Lung (tissue), 12 donors: ENCODE measurements around the gene LRRD1. TPM values are rescaled to one million over a fixed set of nuclear protein-coding genes. Genes with fewer than 3 reads are reported as not detected.

Source experiments
- ATAC-seq: fragments of 200-7000 bp; cut with Tn5 transposase; one replicate; pipeline ENCODE4 v1.9.1; 2020; ENCODE audit warnings: moderate number of reproducible peaks; ENCODE audit not compliant: insufficient read depth, low FRiP score
- DNase-seq, 3 donors: peaks; one replicate each; pipeline ENCODE4 v3.0.0-alpha.2; 2013 to 2017
- H3K27ac ChIP-seq, 2 donors: one replicate each; pipeline ENCODE4 v1.5.1; 2013; ENCODE audit warnings: mild to moderate bottlenecking in 2 of 2, moderate library complexity in 2 of 2, control low read depth in 1 of 2, inconsistent platforms in 1 of 2, low read depth in 1 of 2, low read length in 1 of 2
- H3K27me3 ChIP-seq, 3 donors: one replicate each; pipeline ENCODE4 v1.5.1; 2013; ENCODE audit warnings: low read length in 2 of 3; ENCODE audit not compliant: control insufficient read depth in 3 of 3, insufficient read depth in 3 of 3
- H3K36me3 ChIP-seq, 4 donors: one replicate each; pipeline ENCODE4 v1.5.1; 2013; ENCODE audit warnings: low read length in 4 of 4, mild to moderate bottlenecking in 1 of 4, moderate library complexity in 1 of 4; ENCODE audit not compliant: control insufficient read depth in 4 of 4, insufficient read depth in 4 of 4
- H3K4me1 ChIP-seq, 5 donors: one replicate each; pipeline ENCODE4 v1.5.1; 2013; ENCODE audit warnings: low read length in 5 of 5, mild to moderate bottlenecking in 2 of 5, moderate library complexity in 1 of 5; ENCODE audit not compliant: control insufficient read depth in 5 of 5, insufficient read depth in 5 of 5
- H3K4me3 ChIP-seq: one replicate; pipeline ENCODE4 v1.5.1; 2013; ENCODE audit warnings: mild to moderate bottlenecking, control low read depth, moderate library complexity
- H3K9ac ChIP-seq, 2 donors: one replicate each; pipeline ENCODE4 v1.5.1; 2013; ENCODE audit warnings: low read length in 2 of 2, control low read depth in 1 of 2; ENCODE audit not compliant: insufficient read depth in 1 of 2
- H3K9me3 ChIP-seq, 4 donors: one replicate each; pipeline ENCODE4 v1.5.1; 2013; ENCODE audit warnings: low read length in 3 of 4, mild to moderate bottlenecking in 1 of 4, moderate library complexity in 1 of 4; ENCODE audit not compliant: control insufficient read depth in 4 of 4, insufficient read depth in 3 of 4
- CTCF ChIP-seq: IDR thresholded peaks from 2 replicates; pipeline ENCODE4 v1.5.1; 2012; ENCODE audit warnings: mild to moderate bottlenecking; ENCODE audit errors: control extremely low read depth, extremely low read depth
- WGBS, 2 donors: extraction: QIAGEN DNeasy Blood & Tissue Kit; methylation state at CpG; one replicate each; pipeline ENCODE4 v1.1.7; 2013; 5-methylcytosine and 5-hydroxymethylcytosine counted together
- polyA plus RNA-seq, 2 donors: library from polyadenylated mRNA; stranded (reverse); fragments of 200-250 nt; gene quantifications; one replicate each; pipeline ENCODE4 v1.2.1, GENCODE V29; 2013
- total RNA-seq, 2 donors: library from RNA; depleted of rRNA in 1 of 2; stranded (reverse); fragments of >200 nt in 1 of 2; gene quantifications; one replicate each; pipeline ENCODE4 v1.2.1, GENCODE V29; 2014 to 2021
- donor health status: control.
- donor health status: control.
- donor health status: Bipolar disorder and iron deficiency.
- donor health status: healthy.
- donor health status: DM: yes; HTN: yes; CAD: no.

LRRD1 gene
- total and polyA plus RNA-seq, 4 donors = 0.06 to 0.63 (median 0.06) TPM; not detected in 1

- TF ChIP-seq CTCF = no peak
- H3K4me3 ChIP-seq = no peak overlapping the region
- no peak overlapping the region for H3K9ac ChIP-seq
- no peak for DNase-seq
- no peaks in the 10 kb centered on the region for H3K9me3 ChIP-seq
- no peaks in the 10 kb centered on the region for H3K36me3 ChIP-seq
- no peak for ATAC-seq
- no peak overlapping the region for H3K27ac ChIP-seq
- WGBS, 2 donors = 95 to 98% methylated on average over 7 of the region's 7 CpGs
- no peaks in the 10 kb centered on the region for H3K27me3 ChIP-seq
- no peaks in the 10 kb centered on the region for H3K4me1 ChIP-seq
These were observed 37.8 kb downstream of the LRRD1 start for GRCh38 chr7:92141161-92141560.

GRCh38 chr7:92137557-92137956 lies 41.4 kb downstream of the LRRD1 start:
- Histone ChIP-seq H3K4me1 (peaks cover 0 to 17% (median 3%) of the 10 kb centered on the region in 5 donors), H3K27me3 (no peaks in the 10 kb centered on the region), H3K36me3 (no peaks in the 10 kb centered on the region), H3K27ac (no peak overlapping the region), H3K9me3 (no peaks in the 10 kb centered on the region), H3K9ac (no peak overlapping the region), H3K4me3 (no peak overlapping the region)
- WGBS, 2 donors = 44 to 47% methylated on average over 2 of the region's 2 CpGs
- ATAC-seq (no peak), DNase-seq (peak in 2 of 3 donors; percentile 5 to 15)
- no peak for TF ChIP-seq CTCF

- H3K36me3 ChIP-seq = peaks cover 0 to 5% (median 2%) of the 10 kb centered on the region in 4 donors
- no peak for TF ChIP-seq CTCF
- no peaks in the 10 kb centered on the region for H3K27me3 ChIP-seq
- 29 to 31% methylated on average over 21 of the region's 21 CpGs for WGBS, 2 donors
- H3K27ac ChIP-seq = peak overlapping the region; percentile 75 to 99
- DNase-seq = peak in 2 of 3 donors; percentile 43 to 55
- no peak for ATAC-seq
- H3K4me1 ChIP-seq = peaks cover 0 to 25% (median 3%) of the 10 kb centered on the region in 5 donors
- H3K9ac ChIP-seq = peak overlapping the region; percentile 56 to 82
- no peaks in the 10 kb centered on the region for H3K9me3 ChIP-seq
- H3K4me3 ChIP-seq = peak overlapping the region; percentile 99
These were observed 43.7 kb downstream of the LRRD1 start for GRCh38 chr7:92135052-92135889.
